Sigmoid colon (tissue), 4 donors: ENCODE results near the gene PRPH2.

Experiments
- CTCF ChIP-seq, 4 experiments: fragments of 450-650 bp in 3 of 4; fragments of 200-600 bp in 1 of 4; IDR thresholded peaks; one replicate each; pipeline ENCODE4 v1.5.1; 2016 to 2019; ENCODE audit warnings: antibody characterized with exemption in 4 of 4, mild to moderate bottlenecking in 3 of 4, moderate library complexity in 2 of 4
- EP300 ChIP-seq, 4 donors: sonication (generic); formaldehyde crosslinking; IDR thresholded peaks; one replicate each; pipeline ENCODE4 v1.6.1; 2017; ENCODE audit warnings: antibody characterized with exemption in 4 of 4
- POLR2A ChIP-seq, 2 donors: fragments of 450-650 bp; IDR thresholded peaks; one replicate each; pipeline ENCODE4 v1.6.1; 2016; ENCODE audit warnings: antibody characterized with exemption in 2 of 2, mild to moderate bottlenecking in 2 of 2, moderate library complexity in 2 of 2
- POLR2AphosphoS5 ChIP-seq, 4 donors: sonication (generic); formaldehyde crosslinking; IDR thresholded peaks; one replicate each; pipeline ENCODE4 v1.6.1; 2017; ENCODE audit warnings: antibody characterized with exemption in 4 of 4

- TF ChIP-seq POLR2A (IDR thresholded peaks at IDR 0.05) (no peak), CTCF (IDR thresholded peaks at IDR 0.05) (no peak), EP300 (IDR thresholded peaks at IDR 0.05) (no peak), POLR2AphosphoS5 (IDR thresholded peaks at IDR 0.05) (no peak)
Measured at GRCh38 chr6:42729731-42730130, 7.3 kb upstream of the PRPH2 start.
